ENCODE data around the gene NPVF.

DNA sequence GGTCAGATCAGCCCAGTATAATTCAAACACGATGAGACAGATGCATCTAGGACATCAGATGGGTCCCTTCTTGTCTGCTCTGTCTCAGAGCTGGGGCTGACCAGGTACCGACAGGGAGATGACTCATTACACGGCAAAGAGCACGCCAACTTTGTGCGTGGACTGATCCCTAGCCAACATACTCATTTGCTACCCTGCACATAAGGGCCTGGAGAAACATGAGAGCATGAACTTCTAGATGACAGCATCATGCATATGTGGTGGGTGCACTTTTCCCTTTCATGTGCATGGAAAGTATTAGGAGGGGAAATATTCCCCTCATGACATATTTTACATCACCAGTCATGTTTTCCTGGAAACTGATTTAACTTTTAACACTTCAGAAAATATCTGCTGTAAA is 35.1 kb upstream of the NPVF start:
- TF ChIP-seq CTCF (IDR thresholded peaks at IDR 0.05) (no peak), ZFX (IDR thresholded peaks at IDR 0.05; ENCODE audit: borderline replicate concordance) (no peak)
